H1 (cell line): ENCODE data around the gene TMEM269. TPM values are rescaled to one million over a fixed set of nuclear protein-coding genes. Genes with fewer than 3 reads are reported as not detected.

ENCODE experiments used
- CTCF ChIA-PET: fragments of 300-600 bp; sonication (Branson Sonifier 250); formaldehyde crosslinking; loops from one replicate; lab custom pipeline; 2021; ENCODE audit not compliant: partially characterized antibody; lab: Charles Lee
- POLR2A ChIA-PET: fragments of 300-600 bp; sonication (Branson Sonifier 250); formaldehyde crosslinking; loops from one replicate; lab custom pipeline; 2021; ENCODE audit warnings: inconsistent platforms; ENCODE audit not compliant: partially characterized antibody; lab: Charles Lee
- DNase-seq, 2 experiments: peaks; one replicate each; pipeline versions ENCODE4 v3.0.0 to v3.0.0-alpha.2; 2010 to 2022; ENCODE audit warnings: low spot score in 2 of 2, low read depth in 1 of 2, mixed read lengths in 1 of 2
- FAIRE-seq: peaks from 2 replicates; lab custom pipeline; 2011; peaks lifted over from hg19 to GRCh38; lab: Jason Lieb, UNC
- H2AFZ ChIP-seq: 2 replicates; pipeline ENCODE4 v1.8.1; 2012; ENCODE audit warnings: low read length, inconsistent platforms
- H2AK5ac ChIP-seq: 2 replicates; pipeline ENCODE4 v1.6.1; 2013; ENCODE audit warnings: low read depth, low read length
- H2BK120ac ChIP-seq: replicated peaks from 2 replicates; pipeline ENCODE3; 2013; ENCODE audit warnings: low read depth, low read length, inconsistent platforms
- H2BK12ac ChIP-seq: 2 replicates; pipeline ENCODE4 v1.6.1; 2013; ENCODE audit warnings: low read depth, low read length
- H2BK15ac ChIP-seq: 2 replicates; pipeline ENCODE4 v1.6.1; 2013; ENCODE audit warnings: low read length
- H2BK20ac ChIP-seq: 2 replicates; pipeline ENCODE4 v1.6.1; 2013; ENCODE audit warnings: low read length
- H2BK5ac ChIP-seq: 2 replicates; pipeline ENCODE4 v1.6.1; 2013; ENCODE audit warnings: low read depth, low read length
- H3K14ac ChIP-seq: 2 replicates; pipeline ENCODE4 v1.6.1; 2013; ENCODE audit warnings: inconsistent platforms; ENCODE audit not compliant: insufficient read length
- H3K18ac ChIP-seq: 2 replicates; pipeline ENCODE4 v1.6.1; 2013; ENCODE audit warnings: low read length; ENCODE audit errors: extremely low read depth
- H3K23ac ChIP-seq: 2 replicates; pipeline ENCODE4 v1.6.1; 2013; ENCODE audit warnings: inconsistent platforms; ENCODE audit not compliant: insufficient read length
- H3K23me2 ChIP-seq: 2 replicates; pipeline ENCODE4 v1.6.1; 2013; ENCODE audit warnings: low read depth, low read length
- H3K27ac ChIP-seq: 2 replicates; pipeline ENCODE4 v1.6.1; 2011; ENCODE audit warnings: low read depth, low read length, inconsistent platforms
- H3K27me3 ChIP-seq, 4 experiments: replicated peaks in 1 of 4; 1 replicate in 1 of 4; 2 replicates in 3 of 4; pipeline versions ENCODE4 v1.6.1 to v1.8.1; 2011 to 2013; ENCODE audit warnings: low read length in 3 of 4, mild to moderate bottlenecking in 3 of 4, inconsistent platforms in 2 of 4, mixed read lengths in 2 of 4, moderate library complexity in 1 of 4; ENCODE audit not compliant: control insufficient read depth in 3 of 4, insufficient read depth in 3 of 4; ENCODE audit errors: extremely low read depth in 1 of 4
- H3K36me3 ChIP-seq, 4 experiments: 2 replicates each; pipeline versions ENCODE4 v1.6.1 to v1.8.1; 2011 to 2013; ENCODE audit warnings: mild to moderate bottlenecking in 4 of 4, low read length in 3 of 4, moderate library complexity in 2 of 4, control low read depth in 1 of 4, inconsistent platforms in 1 of 4; ENCODE audit not compliant: insufficient read depth in 4 of 4, control insufficient read depth in 2 of 4
- H3K4ac ChIP-seq: replicated peaks from 2 replicates; pipeline ENCODE3; 2013; ENCODE audit warnings: low read length, low read depth, mixed read lengths, inconsistent platforms; ENCODE audit not compliant: insufficient read length
- H3K4me1 ChIP-seq, 4 experiments: replicated peaks in 1 of 4; 1 replicate in 1 of 4; 2 replicates in 3 of 4; pipeline versions ENCODE4 v1.6.1 to v1.8.1; 2011 to 2013; ENCODE audit warnings: low read length in 3 of 4, inconsistent platforms in 2 of 4, mixed read lengths in 1 of 4; ENCODE audit not compliant: insufficient read depth in 4 of 4, control insufficient read depth in 3 of 4
- H3K4me2 ChIP-seq, 2 experiments: 2 replicates each; pipeline versions ENCODE4 v1.6.1 to v1.8.1; 2011 to 2013; ENCODE audit warnings: low read depth in 2 of 2, low read length in 2 of 2, control low read depth in 1 of 2, inconsistent platforms in 1 of 2, mild to moderate bottlenecking in 1 of 2; ENCODE audit not compliant: insufficient read depth in 1 of 2
- H3K4me3 ChIP-seq, 4 experiments: fragments of 200-600, 300-600 bp in 1 of 4; sonication (generic), shearing (Covaris generic), sonication (Bioruptor Twin) in 1 of 4; 2 replicates each; pipeline versions ENCODE4 v1.5.1 to v1.8.1; 2011 to 2016; ENCODE audit warnings: low read length in 4 of 4, low read depth in 3 of 4, control low read depth in 2 of 4, inconsistent platforms in 2 of 4, mild to moderate bottlenecking in 2 of 4, mixed read lengths in 1 of 4, moderate library complexity in 1 of 4; ENCODE audit not compliant: insufficient read depth in 2 of 4; ENCODE audit errors: extremely low read depth in 1 of 4
- H3K56ac ChIP-seq: replicated peaks from 2 replicates; pipeline ENCODE3; 2013; ENCODE audit warnings: low read depth, mild to moderate bottlenecking, mixed read lengths, low read length, inconsistent platforms; ENCODE audit not compliant: insufficient read length
- H3K79me1 ChIP-seq: 2 replicates; pipeline ENCODE4 v1.6.1; 2013; ENCODE audit warnings: low read depth, low read length, control low read depth
- H3K79me2 ChIP-seq, 2 experiments: 2 replicates each; pipeline versions ENCODE4 v1.6.1 to v1.8.1; 2012 to 2013; ENCODE audit warnings: low read length in 2 of 2, mild to moderate bottlenecking in 2 of 2, inconsistent platforms in 1 of 2; ENCODE audit not compliant: insufficient read depth in 2 of 2, control insufficient read depth in 1 of 2
- H3K9ac ChIP-seq, 4 experiments: replicated peaks in 1 of 4; 1 replicate in 1 of 4; 2 replicates in 3 of 4; pipeline versions ENCODE4 v1.6.1 to v1.8.1; 2011 to 2013; ENCODE audit warnings: low read depth in 3 of 4, low read length in 3 of 4, control low read depth in 2 of 4, mild to moderate bottlenecking in 2 of 4, moderate library complexity in 2 of 4, inconsistent platforms in 1 of 4; ENCODE audit errors: extremely low read depth in 1 of 4
- H3K9me3 ChIP-seq, 2 experiments: 2 replicates each; pipeline versions ENCODE4 v1.6.1 to v1.8.1; 2012 to 2013; ENCODE audit warnings: mild to moderate bottlenecking in 2 of 2, moderate library complexity in 2 of 2, control low read depth in 1 of 2, inconsistent platforms in 1 of 2, low read depth in 1 of 2, low read length in 1 of 2, mixed read lengths in 1 of 2; ENCODE audit not compliant: insufficient read depth in 2 of 2
- H4K20me1 ChIP-seq, 2 experiments: replicated peaks in 1 of 2; 2 replicates each; pipeline versions ENCODE3 to v1.8.1; 2011 to 2013; ENCODE audit warnings: inconsistent platforms in 2 of 2, low read length in 2 of 2, mild to moderate bottlenecking in 1 of 2; ENCODE audit not compliant: insufficient read depth in 2 of 2, control insufficient read depth in 1 of 2
- H4K5ac ChIP-seq: 2 replicates; pipeline ENCODE4 v1.6.1; 2013; ENCODE audit warnings: low read length, low read depth, mixed read lengths, inconsistent platforms; ENCODE audit not compliant: insufficient read length
- H4K8ac ChIP-seq: 2 replicates; pipeline ENCODE4 v1.8.0; 2013; ENCODE audit warnings: mild to moderate bottlenecking, moderate library complexity, low read length, inconsistent platforms; ENCODE audit not compliant: insufficient read depth; ENCODE audit errors: extremely low read depth
- H4K91ac ChIP-seq: replicated peaks from 2 replicates; pipeline ENCODE3; 2013; ENCODE audit warnings: low read length, mixed read lengths, inconsistent platforms; ENCODE audit not compliant: insufficient read length
- BCL11A ChIP-seq, 2 experiments: IDR thresholded peaks; one replicate each; pipeline ENCODE4 v1.6.1; 2011; ENCODE audit warnings: low read depth in 2 of 2, low read length in 2 of 2, mild to moderate bottlenecking in 2 of 2
- BRCA1 ChIP-seq: IDR thresholded peaks from 2 replicates; pipeline ENCODE4 v1.6.1; 2012; ENCODE audit warnings: low read depth, low read length, improper control_type of control experiment
- KDM1A ChIP-seq: fragments of 200-600, 300-600 bp; sonication (generic); IDR thresholded peaks from 2 replicates; pipeline ENCODE4 v1.7.1; 2016; ENCODE audit warnings: mild to moderate bottlenecking, low read length, borderline replicate concordance
- NRF1 ChIP-seq: IDR thresholded peaks from 2 replicates; pipeline ENCODE4 v1.6.1; 2011; ENCODE audit warnings: mild to moderate bottlenecking, low read depth, low read length, improper control_type of control experiment
- POLR2AphosphoS5 ChIP-seq: IDR thresholded peaks from 2 replicates; pipeline ENCODE4 v1.6.1; 2011; ENCODE audit warnings: low read depth, low read length
- SAP30 ChIP-seq: fragments of 300-600 bp; sonication (generic); IDR thresholded peaks from 2 replicates; pipeline ENCODE4 v1.7.1; 2012; ENCODE audit warnings: low read length, moderate library complexity, mild to moderate bottlenecking, inconsistent platforms; ENCODE audit not compliant: insufficient read depth, insufficient replicate concordance
- TCF12 ChIP-seq: IDR thresholded peaks from 2 replicates; pipeline ENCODE4 v1.6.1; 2011; ENCODE audit warnings: low read depth, mild to moderate bottlenecking, low read length
- TEAD4 ChIP-seq: IDR thresholded peaks from 2 replicates; pipeline ENCODE4 v1.6.1; 2012; ENCODE audit warnings: low read depth, low read length, inconsistent platforms, mixed read lengths
- polyA plus RNA-seq, 7 experiments: library from polyadenylated mRNA; depleted of rRNA in 3 of 7; stranded (reverse) in 5 of 7; unstranded in 2 of 7; fragments of >200 nt in 5 of 7; fragments of 200-250 nt in 2 of 7; gene quantifications; 1 replicate in 5 of 7; 2 replicates in 1 of 7; 4 replicates in 1 of 7; pipeline versions ENCODE4 v1.2.1 to v1.2.3, GENCODE V29; 2011 to 2013; ENCODE audit warnings: missing spikeins in 2 of 7, mixed read lengths in 2 of 7
- total RNA-seq: library from RNA; stranded (reverse); fragmentation: NEBNext Ultra II Directional; extraction: Animal tissue kit (Norgen Biotek cat#: 25700); gene quantifications from 2 replicates; pipeline ENCODE4 v1.2.1, GENCODE V29; 2021
- TF ChIP-seq, protein P1 (sequence below): IDR thresholded peaks from 2 replicates; pipeline ENCODE4 v1.6.1; 2012; ENCODE audit warnings: inconsistent platforms

The TMEM269 gene
- total and polyA plus RNA-seq, 2 of the 8 experiments (the other 6 are each of a cell fraction or from before 2014, with no cell fraction given), result 0.14 to 0.35 TPM

GRCh38 chr1:42831273-42831672 is 46.5 kb downstream of the TMEM269 start:
- H2BK20ac ChIP-seq, result no peak overlapping the region
- no peak overlapping the region for H3K27ac ChIP-seq
- no peak overlapping the region for H3K4ac ChIP-seq
- DNase-seq, result no peak
- H4K8ac ChIP-seq, result no peak overlapping the region
- CTCF ChIA-PET, result interaction anchor here (0.6 to 2.9 kb wide), 12 partner anchors 9 to 454 kb away, joined by 3 to 11 read pairs (median 4); partner anchors contain the start of genes C1orf210 and P3H1
- no peak overlapping the region for H4K91ac ChIP-seq
- H2BK5ac ChIP-seq, result no peak overlapping the region
- H3K9me3 ChIP-seq, result no peaks in the 10 kb centered on the region
- no peak overlapping the region for H3K56ac ChIP-seq
- H2AK5ac ChIP-seq, result no peak overlapping the region
- H4K5ac ChIP-seq, result no peak overlapping the region
- no peaks in the 10 kb centered on the region for H3K36me3 ChIP-seq
- no peaks in the 10 kb centered on the region for H3K27me3 ChIP-seq
- H2AFZ ChIP-seq, result no peak overlapping the region
- no peaks in the 10 kb centered on the region for H3K23me2 ChIP-seq
- POLR2A ChIA-PET, result interaction anchor here (1.0 to 2.9 kb wide), 4 partner anchors 11 to 20 kb away, joined by 3 to 10 read pairs (median 6); partner anchors contain the start of genes ERMAP and ZNF691
- H3K79me1 ChIP-seq, result no peaks in the 10 kb centered on the region
- no peaks in the 10 kb centered on the region for H4K20me1 ChIP-seq
- H3K9ac ChIP-seq, result no peak overlapping the region
- no peak overlapping the region for H2BK15ac ChIP-seq
- FAIRE-seq, result no peak
- H3K4me3 ChIP-seq, result no peak overlapping the region
- no peak overlapping the region for H3K23ac ChIP-seq
- H3K14ac ChIP-seq, result no peak overlapping the region
- H3K79me2 ChIP-seq, result no peaks in the 10 kb centered on the region
- no peak overlapping the region for H3K4me2 ChIP-seq
- TF ChIP-seq NRF1 (no peak), POLR2AphosphoS5 (no peak), TEAD4 (no peak), BCL11A (IDR thresholded peaks at IDR 0.05; ENCODE audit: low read depth in 2 of 2, low read length in 2 of 2) (no peak), TCF12 (no peak), BRCA1 (no peak), SAP30 (no peak), KDM1A (no peak)
- TF ChIP-seq, protein P1, sequence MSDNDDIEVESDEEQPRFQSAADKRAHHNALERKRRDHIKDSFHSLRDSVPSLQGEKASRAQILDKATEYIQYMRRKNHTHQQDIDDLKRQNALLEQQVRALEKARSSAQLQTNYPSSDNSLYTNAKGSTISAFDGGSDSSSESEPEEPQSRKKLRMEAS, result no peak
- H2BK120ac ChIP-seq, result no peak overlapping the region
- H3K18ac ChIP-seq, result no peak overlapping the region
- H3K4me1 ChIP-seq, result no peaks in the 10 kb centered on the region
- no peak overlapping the region for H2BK12ac ChIP-seq
